Measurements from ENCODE around the gene IL3. TPM values are rescaled to one million over a fixed set of nuclear protein-coding genes. Genes with fewer than 3 reads are reported as not detected.

IL3 gene
- total RNA-seq, 1 donor from 2014 or later: 142 TPM

- Mint-ChIP-seq H3K4me1 (ENCODE audit: low read depth) (peaks cover 55% of the 10 kb centered on the region), H3K27ac (peak overlapping the region; percentile 17), H3K4me3 (ENCODE audit: low read depth) (no peak overlapping the region), H3K9me3 (no peaks in the 10 kb centered on the region), H3K36me3 (ENCODE audit: low read depth) (no peaks in the 10 kb centered on the region), H3K27me3 (ENCODE audit: low read depth) (peaks cover 2% of the 10 kb centered on the region)
- intact Hi-C loops (cut with micrococcal nuclease): no loop called here
- no peak for DNase-seq (ENCODE audit: low spot score)
Observed at GRCh38 chr5:132054697-132055440, 5.6 kb upstream of the IL3 start.

GRCh38 chr5:132055441-132055807, 5.0 kb upstream of the IL3 start:
- Mint-ChIP-seq H3K4me3 (ENCODE audit: low read depth) (no peak overlapping the region), H3K36me3 (ENCODE audit: low read depth) (no peaks in the 10 kb centered on the region), H3K27ac (peak overlapping the region; percentile 86), H3K27me3 (ENCODE audit: low read depth) (peaks cover 2% of the 10 kb centered on the region), H3K4me1 (ENCODE audit: low read depth) (peaks cover 57% of the 10 kb centered on the region), H3K9me3 (no peaks in the 10 kb centered on the region)
- DNase-seq (ENCODE audit: low spot score): no peak
- intact Hi-C loops (cut with micrococcal nuclease): no loop called here

- Mint-ChIP-seq H3K36me3 (ENCODE audit: low read depth) (no peaks in the 10 kb centered on the region), H3K27me3 (ENCODE audit: low read depth) (peaks cover 2% of the 10 kb centered on the region), H3K4me1 (ENCODE audit: low read depth) (peaks cover 61% of the 10 kb centered on the region), H3K27ac (peak overlapping the region; percentile 86), H3K4me3 (ENCODE audit: low read depth) (no peak overlapping the region), H3K9me3 (no peaks in the 10 kb centered on the region)
- DNase-seq (ENCODE audit: low spot score): peak; percentile 56
- intact Hi-C loops (cut with micrococcal nuclease): loop anchor here (1.0 kb wide), 1 partner anchor 36 kb away; no protein-coding TSS in a partner anchor
Observed at GRCh38 chr5:132055808-132056609, 4.4 kb upstream of the IL3 start.

GRCh38 chr5:132056610-132057497, 3.6 kb upstream of the IL3 start:
- no peaks in the 10 kb centered on the region for H3K9me3 Mint-ChIP-seq
- peaks cover 2% of the 10 kb centered on the region for H3K27me3 Mint-ChIP-seq (ENCODE audit: low read depth)
- peaks cover 67% of the 10 kb centered on the region for H3K4me1 Mint-ChIP-seq (ENCODE audit: low read depth)
- H3K4me3 Mint-ChIP-seq (ENCODE audit: low read depth): no peak overlapping the region
- no peak for DNase-seq (ENCODE audit: low spot score)
- peak overlapping the region; percentile 86 for H3K27ac Mint-ChIP-seq
- no peaks in the 10 kb centered on the region for H3K36me3 Mint-ChIP-seq (ENCODE audit: low read depth)
- intact Hi-C loops (cut with micrococcal nuclease): loop anchor here (1.0 kb wide), 1 partner anchor 37 kb away; no protein-coding TSS in a partner anchor

GRCh38 chr5:132057498-132058255, 2.8 kb upstream of the IL3 start:
- intact Hi-C loops (cut with micrococcal nuclease): no loop called here
- peaks cover 62% of the 10 kb centered on the region for H3K4me1 Mint-ChIP-seq (ENCODE audit: low read depth)
- no peak overlapping the region for H3K4me3 Mint-ChIP-seq (ENCODE audit: low read depth)
- H3K27ac Mint-ChIP-seq: peak overlapping the region; percentile 52
- peaks cover 2% of the 10 kb centered on the region for H3K27me3 Mint-ChIP-seq (ENCODE audit: low read depth)
- no peaks in the 10 kb centered on the region for H3K36me3 Mint-ChIP-seq (ENCODE audit: low read depth)
- H3K9me3 Mint-ChIP-seq: no peaks in the 10 kb centered on the region
- DNase-seq (ENCODE audit: low spot score): no peak

GRCh38 chr5:132058646-132059042, 1.8 kb upstream of the IL3 start:
- H3K27ac Mint-ChIP-seq: peak overlapping the region; percentile 73
- H3K36me3 Mint-ChIP-seq (ENCODE audit: low read depth): no peaks in the 10 kb centered on the region
- peak; percentile 8 for DNase-seq (ENCODE audit: low spot score)
- H3K27me3 Mint-ChIP-seq (ENCODE audit: low read depth): no peaks in the 10 kb centered on the region
- H3K4me3 Mint-ChIP-seq (ENCODE audit: low read depth): no peak overlapping the region
- peaks cover 68% of the 10 kb centered on the region for H3K4me1 Mint-ChIP-seq (ENCODE audit: low read depth)
- intact Hi-C loops (cut with micrococcal nuclease): no loop called here
- H3K9me3 Mint-ChIP-seq: no peaks in the 10 kb centered on the region

- Mint-ChIP-seq H3K27ac (peak overlapping the region; percentile 73), H3K36me3 (ENCODE audit: low read depth) (no peaks in the 10 kb centered on the region), H3K9me3 (no peaks in the 10 kb centered on the region), H3K4me3 (ENCODE audit: low read depth) (no peak overlapping the region), H3K27me3 (ENCODE audit: low read depth) (no peaks in the 10 kb centered on the region), H3K4me1 (ENCODE audit: low read depth) (peaks cover 70% of the 10 kb centered on the region)
- peak; percentile 34 for DNase-seq (ENCODE audit: low spot score)
- intact Hi-C loops (cut with micrococcal nuclease): no loop called here
Observed at GRCh38 chr5:132059043-132059695, 1.3 kb upstream of the IL3 start.

- peak overlapping the region; percentile 23 for H3K4me3 Mint-ChIP-seq (ENCODE audit: low read depth)
- no peaks in the 10 kb centered on the region for H3K9me3 Mint-ChIP-seq
- no peak for DNase-seq (ENCODE audit: low spot score)
- H3K4me1 Mint-ChIP-seq (ENCODE audit: low read depth): peaks cover 66% of the 10 kb centered on the region
- no peaks in the 10 kb centered on the region for H3K36me3 Mint-ChIP-seq (ENCODE audit: low read depth)
- no peaks in the 10 kb centered on the region for H3K27me3 Mint-ChIP-seq (ENCODE audit: low read depth)
- intact Hi-C loops (cut with micrococcal nuclease): loop anchor here (5.0 to 10.0 kb wide), 2 partner anchors 265 to 313 kb away; partner anchors contain the start of gene FNIP1
- peak overlapping the region; percentile 73 for H3K27ac Mint-ChIP-seq
Observed at GRCh38 chr5:132059696-132060500, 557 bp upstream of the IL3 start.

- Mint-ChIP-seq H3K4me1 (ENCODE audit: low read depth) (peaks cover 55% of the 10 kb centered on the region), H3K27me3 (ENCODE audit: low read depth) (no peaks in the 10 kb centered on the region), H3K9me3 (no peaks in the 10 kb centered on the region), H3K4me3 (ENCODE audit: low read depth) (no peak overlapping the region), H3K27ac (peak overlapping the region; percentile 51), H3K36me3 (ENCODE audit: low read depth) (no peaks in the 10 kb centered on the region)
- intact Hi-C loops (cut with micrococcal nuclease): loop anchor here (1.0 to 10.0 kb wide), 5 partner anchors 54 to 474 kb away; partner anchors contain the start of genes FNIP1 and RAPGEF6
- peak; percentile 65 for DNase-seq (ENCODE audit: low spot score)
Observed at GRCh38 chr5:132063090-132063911, 2.8 kb downstream of the IL3 start.

GRCh38 chr5:132064140-132064539, 3.7 kb downstream of the IL3 start:
- intact Hi-C loops (cut with micrococcal nuclease): loop anchor here (1.0 to 10.0 kb wide), 5 partner anchors 43 to 317 kb away; partner anchors contain the start of gene FNIP1
- Mint-ChIP-seq H3K27me3 (ENCODE audit: low read depth) (no peaks in the 10 kb centered on the region), H3K27ac (peak overlapping the region; percentile 51), H3K4me1 (ENCODE audit: low read depth) (peaks cover 56% of the 10 kb centered on the region), H3K4me3 (ENCODE audit: low read depth) (no peak overlapping the region), H3K36me3 (ENCODE audit: low read depth) (no peaks in the 10 kb centered on the region), H3K9me3 (no peaks in the 10 kb centered on the region)
- DNase-seq (ENCODE audit: low spot score): no peak

All from activated T-helper 2 cell treated with anti-CD3 and anti-CD28 coated beads, Interferon-gamma antibody, Interleukin-2, Interleukin-4, amounts not matched to agents 10 μg/mL and 5 μg/mL and 100 μg/mL, durations not matched to agents 14 hours and 24 hours and 36 hours (primary cell).